ENCODE results near the gene NUBPL.

Gene NUBPL, protein sequence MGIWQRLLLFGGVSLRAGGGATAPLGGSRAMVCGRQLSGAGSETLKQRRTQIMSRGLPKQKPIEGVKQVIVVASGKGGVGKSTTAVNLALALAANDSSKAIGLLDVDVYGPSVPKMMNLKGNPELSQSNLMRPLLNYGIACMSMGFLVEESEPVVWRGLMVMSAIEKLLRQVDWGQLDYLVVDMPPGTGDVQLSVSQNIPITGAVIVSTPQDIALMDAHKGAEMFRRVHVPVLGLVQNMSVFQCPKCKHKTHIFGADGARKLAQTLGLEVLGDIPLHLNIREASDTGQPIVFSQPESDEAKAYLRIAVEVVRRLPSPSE

DNA sequence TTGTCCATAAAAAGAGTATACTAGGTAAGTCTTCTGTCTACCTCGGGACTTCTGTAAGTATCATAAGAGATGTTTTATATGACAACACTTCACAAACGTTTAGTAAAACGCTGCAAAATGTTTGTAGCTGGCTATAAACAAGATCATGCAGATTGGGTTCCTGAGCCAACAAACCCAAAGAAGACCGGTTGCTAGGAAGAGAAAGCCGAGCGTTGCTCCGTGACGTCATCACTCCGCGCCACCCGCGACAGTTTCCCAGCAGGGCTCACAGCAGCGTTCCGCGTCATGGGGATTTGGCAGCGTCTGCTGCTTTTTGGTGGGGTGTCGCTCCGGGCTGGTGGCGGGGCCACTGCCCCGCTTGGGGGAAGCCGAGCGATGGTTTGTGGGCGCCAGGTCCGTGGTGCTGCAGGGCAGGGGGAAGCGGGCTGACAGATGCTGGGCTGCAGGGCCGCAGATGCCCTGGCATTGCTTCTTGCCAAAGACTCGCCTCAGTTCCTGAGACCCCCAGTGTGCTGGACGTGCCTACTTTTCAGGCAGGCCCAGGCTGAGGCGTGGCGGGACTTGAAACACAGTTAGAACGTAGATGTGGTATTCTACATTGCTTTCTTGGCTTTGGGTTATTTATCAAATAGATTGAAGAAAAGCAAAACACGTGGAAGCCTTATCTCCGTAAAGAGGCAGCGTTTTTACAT, at the start of gene NUBPL:
Gene NUBPL, plus strand, starts transcription at position 250 of the 692 bp plus-strand sequence. Its CDS starts 36 bp downstream, at position 286.
- DNase-seq: peak; percentile 95

DNA sequence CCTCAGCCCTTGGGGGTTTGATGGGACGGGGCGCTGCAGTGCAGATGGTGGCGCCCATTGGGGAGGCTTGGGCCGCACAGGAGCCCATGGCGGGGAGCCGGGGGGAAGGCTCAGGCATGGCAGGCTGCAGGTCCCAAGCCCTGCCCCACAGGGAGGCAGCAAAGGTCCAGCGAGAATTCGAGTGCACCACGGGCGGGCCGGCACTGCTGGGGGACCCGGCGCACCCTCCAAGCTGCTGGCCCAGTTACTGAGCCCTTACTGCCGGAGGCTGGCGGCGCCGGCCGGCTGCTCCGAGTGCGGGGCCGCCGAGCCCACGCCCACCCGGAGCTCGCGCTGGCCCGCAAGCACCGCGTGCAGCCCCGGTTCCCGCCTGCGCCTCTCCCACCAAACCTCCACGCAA, 34.1 kb upstream of the NUBPL start:
- DNase-seq: no peak

DNA sequence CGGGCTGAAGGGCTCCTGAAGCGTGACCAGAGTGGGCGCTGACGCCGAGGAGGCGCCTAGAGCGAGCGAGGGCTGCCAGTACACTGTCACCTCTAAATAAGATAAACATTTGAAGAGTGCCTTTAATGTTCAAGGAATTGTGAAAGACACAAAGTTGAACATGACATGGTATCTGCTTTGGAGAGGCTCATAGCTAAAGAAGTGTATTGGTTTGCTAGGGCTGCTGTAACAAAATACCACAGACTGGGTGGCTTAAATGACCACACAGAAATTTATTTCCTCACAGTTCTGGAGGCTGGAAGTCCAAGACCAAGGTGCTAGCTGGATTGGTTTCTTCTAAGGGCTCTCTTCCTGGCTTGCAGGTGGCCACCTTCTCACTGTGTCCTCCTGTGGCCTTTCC, 33.7 kb upstream of the NUBPL start:
- no peak for DNase-seq

DNA sequence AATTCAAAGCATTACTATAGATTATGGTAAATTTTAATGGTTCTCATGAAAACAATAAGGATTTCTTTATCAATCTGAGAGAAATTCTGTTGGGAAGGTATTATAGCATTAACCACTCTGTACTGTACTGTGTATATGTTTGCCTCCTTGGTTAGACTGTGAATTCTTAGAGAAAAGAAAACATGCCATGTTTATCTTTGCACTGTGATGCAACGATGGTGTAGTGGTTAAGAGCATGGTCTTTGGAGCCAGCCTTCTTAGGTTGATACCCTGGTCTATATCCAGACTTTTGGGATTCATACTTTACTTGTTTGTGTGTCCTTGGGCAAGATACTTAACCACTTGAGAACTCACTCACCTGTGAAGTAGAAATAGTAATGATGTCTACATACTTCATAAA, 32.2 kb upstream of the NUBPL start:
- no peak for DNase-seq

DNA sequence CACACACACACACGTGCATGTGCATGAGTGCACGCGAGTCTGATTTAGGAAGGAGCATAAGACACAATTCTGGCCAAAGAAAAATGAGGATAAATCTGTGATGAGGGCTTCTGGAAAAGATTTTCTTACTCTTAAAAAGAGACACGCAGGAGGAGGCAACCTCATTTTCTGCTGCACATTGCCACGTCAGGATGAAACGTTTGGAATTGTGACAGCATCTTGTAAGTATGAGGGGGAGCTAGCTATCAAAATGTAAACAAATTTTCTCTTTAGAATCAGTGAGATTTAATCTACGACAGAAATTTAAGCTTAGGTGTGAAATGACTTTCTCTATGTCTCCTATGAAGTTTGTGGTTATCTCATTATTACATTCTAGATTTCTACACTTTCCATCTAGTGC, 31.1 kb upstream of the NUBPL start:
- no peak for DNase-seq

DNA sequence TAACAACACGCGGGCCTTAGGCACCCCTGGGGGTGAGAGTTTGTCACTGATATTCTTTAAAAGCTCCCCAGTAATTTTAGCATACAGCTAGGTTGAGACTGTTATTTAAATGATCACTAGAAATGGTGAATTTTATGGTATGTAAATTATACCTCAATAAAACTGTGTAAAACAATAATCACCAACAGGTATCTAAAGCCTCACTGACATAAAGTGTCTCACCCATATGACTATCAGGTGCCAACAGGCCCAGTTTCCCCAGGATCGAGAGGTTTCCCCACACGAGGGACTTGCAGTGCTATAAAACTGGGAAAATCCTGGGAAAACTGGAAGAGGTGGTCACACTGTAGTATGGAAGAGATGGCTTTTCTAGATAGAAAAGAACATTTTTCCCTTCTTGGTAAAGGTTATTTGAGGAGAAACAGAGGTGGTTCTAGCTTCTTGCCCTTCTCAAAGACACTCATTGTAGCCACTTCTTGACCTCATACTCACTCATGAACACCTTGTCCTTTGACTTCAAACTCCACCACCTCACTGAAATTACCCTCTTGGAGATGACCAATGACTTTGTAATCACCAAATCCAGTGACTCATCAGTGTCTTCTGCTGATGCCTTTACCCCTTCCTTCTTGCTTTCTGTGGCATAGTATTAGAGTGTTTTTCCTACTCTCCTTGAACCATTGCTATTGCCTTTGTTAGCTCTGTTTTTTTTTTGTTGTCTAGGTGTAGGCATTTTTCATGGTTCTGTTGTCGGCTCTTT, 24.8 kb upstream of the NUBPL start:
- no peak for DNase-seq

DNA sequence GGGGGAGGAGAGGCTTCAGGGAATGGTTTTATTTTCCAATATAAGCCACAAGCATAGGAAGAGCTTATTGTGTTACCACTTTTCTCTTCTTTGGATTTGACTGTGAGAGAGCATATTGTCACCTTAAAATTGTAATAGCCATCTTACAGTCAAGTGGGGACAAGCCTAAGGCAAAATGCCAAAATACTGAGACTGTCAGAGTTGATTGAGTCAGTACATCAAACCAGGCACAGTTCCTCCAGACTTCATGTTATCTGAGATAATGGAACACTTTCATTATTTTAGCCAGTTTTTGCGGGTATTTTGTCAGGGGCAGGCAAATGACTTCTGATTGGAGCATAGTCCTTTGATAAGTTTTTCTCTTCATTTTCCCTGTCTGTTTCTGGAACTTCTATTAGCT, 19.5 kb upstream of the NUBPL start:
- DNase-seq: no peak

DNA sequence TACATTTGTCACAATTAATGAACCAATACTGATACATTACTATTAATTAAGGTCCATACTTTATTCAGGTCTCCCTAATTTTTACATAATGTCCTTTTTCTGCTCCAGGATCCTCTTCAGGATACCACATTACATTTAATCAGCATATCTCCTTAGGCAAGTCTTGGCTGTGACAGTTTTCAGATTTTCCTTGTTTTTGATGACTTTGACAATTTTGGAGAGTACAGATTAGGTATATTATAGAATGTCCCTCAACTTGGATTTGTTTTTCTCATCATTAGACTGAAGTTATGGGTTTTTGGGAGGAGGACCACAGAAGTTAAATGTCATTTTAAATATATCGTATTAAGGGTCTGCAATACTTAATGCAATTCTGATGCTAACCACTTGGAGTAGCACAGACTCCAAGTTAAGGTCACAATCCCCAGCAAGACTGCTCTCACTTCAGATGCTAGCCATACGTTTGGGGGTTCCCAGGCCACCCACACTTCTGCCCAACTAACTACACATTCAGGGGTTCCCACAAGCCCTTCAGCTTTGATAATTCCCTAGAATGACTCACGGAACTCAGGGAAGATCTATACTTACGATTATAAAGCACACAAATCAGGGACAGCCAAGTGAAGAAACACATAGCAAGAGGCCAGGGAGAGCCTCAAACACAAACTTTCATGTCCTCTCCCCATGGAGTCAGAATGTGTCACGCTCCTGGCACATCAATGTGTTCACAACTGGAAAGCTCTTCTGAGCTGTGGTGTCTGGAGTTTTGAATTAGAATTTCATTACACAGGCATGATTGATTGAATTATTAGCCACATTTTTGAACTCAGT, 17.0 kb upstream of the NUBPL start:
- DNase-seq: no peak

DNA sequence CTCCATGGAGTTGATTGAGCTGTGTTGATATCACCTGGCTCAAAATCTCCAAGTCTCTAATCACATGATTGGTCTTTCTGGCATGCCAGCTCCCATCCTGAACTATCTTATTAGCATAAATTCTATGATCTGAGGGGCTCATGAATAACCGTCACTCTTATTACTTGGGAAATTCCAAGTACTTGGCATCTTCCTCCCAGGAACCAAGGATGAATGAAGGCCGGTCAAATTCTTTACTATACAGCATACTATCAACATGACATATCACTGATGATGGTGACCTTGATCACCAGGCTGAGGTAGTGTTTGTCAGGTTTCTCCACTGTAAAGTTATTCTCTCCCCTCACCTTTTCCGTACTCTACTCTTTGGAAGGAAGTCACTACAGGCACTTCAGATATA, 16.4 kb upstream of the NUBPL start:
- DNase-seq: no peak

DNA sequence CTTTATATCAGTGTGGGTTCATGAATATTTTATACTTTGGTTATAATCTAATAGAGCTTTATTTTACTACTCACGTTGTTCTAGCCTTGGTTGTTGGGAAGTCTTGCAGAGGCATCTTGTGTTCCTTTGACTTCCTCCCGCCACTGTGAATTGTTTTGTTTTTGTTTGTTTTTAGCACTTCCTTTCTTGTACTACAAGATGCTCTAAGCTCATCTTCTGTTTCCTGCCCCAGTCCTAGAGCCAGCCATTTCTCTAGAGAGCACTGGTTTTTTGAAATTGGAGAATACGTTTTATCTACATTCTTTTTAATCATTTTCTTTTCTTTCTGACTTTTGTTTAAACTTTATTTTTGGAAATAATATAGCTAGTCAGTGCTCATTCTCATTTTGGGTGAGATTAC, 15.9 kb upstream of the NUBPL start:
- no peak for DNase-seq

DNA sequence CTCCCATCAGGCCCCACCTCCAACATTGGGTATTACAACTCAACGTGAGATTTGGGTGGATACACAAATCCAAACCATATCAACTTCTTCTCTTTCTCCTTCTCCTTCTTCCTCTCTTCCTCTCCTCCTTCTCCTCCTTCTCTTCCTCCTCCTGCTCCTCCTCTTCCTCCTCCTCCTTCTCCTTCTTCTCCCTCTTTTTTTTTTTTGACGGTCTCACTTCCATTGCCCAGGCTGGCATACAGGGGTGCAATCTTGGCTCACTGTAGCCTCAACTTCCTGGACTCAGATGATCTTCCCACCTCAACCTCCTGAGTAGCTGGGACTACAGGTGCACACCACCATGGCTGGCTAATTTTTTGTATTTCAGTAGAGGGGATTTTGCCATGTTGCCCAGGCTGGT, 11.4 kb upstream of the NUBPL start:
- no peak for DNase-seq

DNA sequence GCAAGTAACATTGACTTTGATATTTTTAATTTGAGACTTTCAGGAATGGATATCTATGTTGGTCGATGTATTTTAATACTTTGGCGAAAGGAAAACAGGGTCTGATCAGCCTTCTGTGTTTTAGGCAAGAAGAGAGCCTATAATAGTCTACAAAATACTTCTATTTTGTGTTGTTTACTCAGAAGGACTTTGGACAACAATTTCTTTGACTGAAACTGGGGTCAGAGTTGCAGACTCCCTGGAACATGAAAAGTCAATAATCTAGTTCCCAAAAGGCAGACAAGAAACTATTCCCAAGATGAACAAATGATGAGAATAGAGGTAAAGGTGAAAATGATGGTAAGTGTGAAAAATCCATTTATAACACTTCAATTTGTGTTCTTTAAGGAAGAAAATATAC, 10.6 kb upstream of the NUBPL start:
- DNase-seq: no peak

DNA sequence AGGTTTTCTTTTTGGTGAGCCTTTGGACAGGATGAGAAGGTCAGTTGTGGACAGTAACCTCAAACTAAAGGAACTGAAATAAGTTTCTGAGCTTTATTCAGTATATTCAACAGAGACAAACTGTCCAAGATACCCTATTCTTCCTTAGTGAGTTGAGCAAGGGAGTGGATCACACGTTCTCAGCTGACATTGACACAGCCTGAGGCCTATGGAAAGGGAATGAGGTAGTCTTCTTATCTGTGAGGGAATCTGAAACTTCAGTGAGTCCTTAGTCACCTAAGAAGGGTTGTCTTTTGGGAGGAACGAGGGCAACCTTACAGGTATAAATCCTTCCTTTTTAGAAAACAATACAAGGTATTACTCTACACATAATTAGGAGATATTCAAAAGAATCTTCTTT, 5.0 kb upstream of the NUBPL start:
- no peak for DNase-seq

DNA sequence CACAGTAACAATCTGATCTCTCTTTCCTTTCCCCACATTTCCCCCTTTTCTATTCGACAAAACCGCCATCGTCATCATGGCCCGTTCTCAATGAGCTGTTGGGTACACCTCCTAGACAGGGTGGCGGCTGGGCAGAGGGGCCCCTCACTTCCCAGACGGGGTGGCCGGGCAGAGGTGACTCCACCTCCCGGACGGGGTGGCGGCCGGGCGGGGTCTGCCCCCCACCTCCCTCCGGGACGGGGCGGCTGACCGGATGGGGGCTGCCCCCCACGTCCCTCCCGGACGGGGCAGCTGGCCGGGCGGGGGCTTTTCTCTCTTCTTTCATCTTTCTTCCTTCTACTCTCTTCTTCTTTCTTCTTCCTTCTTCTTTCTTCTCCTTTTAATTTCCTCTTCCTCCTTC, 1.3 kb upstream of the NUBPL start:
- no peak for DNase-seq

DNA sequence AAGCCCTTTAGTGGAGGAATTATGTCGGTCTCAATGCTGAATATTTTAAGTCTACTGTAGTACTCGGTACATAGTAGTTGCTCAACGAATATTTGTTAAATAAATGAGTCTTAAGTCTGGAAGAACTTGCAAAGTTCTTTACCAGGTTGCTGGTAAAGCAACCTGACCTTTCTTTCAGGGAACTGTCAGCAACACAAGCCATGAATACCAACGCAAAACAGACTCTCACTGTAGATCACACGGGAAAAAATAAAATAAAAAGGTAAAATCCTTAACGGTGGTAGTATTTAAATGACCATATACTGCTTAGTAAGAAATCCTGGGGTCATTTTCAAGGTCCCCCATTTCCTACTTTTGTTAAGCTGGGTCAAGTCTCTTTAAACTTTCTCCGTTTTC, 447 bp upstream of the NUBPL start:
- DNase-seq: no peak

DNA sequence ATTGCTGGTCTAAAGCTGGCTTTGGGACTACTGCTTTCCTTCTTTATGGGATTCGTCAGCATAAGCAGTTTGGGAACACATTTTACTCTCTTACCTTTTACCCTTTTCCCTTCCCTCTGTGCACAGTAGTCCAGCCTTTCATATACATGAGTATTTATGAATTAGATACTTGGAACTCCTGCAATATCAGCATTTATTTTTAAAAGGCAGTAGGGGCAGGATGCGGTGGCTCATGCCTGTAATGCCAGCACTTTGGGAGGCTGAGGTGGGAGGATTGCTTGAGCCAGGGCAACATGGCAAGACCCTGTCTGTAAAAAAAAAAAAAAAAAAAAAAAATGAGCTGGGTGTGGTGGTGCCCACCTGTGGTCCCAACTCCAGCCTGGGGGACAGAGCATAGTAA, 3.0 kb downstream of the NUBPL start:
- DNase-seq: no peak

DNA sequence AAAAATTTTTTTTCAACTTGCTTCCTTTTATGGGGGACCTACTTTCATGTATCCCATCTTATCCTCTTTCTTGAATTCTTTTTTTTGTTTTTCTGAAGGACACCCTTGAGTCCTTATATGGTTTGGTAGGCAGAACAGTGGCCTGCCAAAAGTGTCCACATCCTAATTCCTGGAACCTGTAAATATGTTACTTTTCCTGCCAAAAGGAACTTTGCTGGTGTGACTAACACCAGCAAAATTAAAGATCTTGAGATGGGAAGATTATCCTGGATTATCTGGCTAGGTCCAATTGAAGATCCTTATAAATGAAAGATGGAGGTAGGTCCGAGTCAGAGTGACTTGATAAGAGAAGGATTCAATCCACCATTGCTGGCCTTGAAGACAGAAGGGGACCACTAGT, 5.3 kb downstream of the NUBPL start:
- no peak for DNase-seq

DNA sequence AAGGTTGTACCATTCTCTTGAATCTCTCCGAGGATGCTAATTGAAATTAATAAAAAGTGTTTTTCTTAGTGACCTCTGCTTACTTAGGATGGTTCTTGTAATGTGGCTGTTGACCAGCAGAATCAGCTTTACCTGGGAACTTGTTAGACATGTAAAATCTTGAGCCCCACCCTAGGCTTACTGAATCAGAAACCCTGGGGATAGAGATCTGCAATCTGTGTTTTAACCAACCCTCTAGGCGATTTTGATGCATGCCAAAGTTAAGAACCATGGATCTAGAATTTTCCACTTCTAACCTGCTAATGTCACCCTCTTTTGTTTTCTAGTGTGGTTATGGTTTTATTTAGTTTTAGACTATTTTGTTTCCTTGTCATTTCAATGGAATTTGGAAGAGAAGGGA, 6.5 kb downstream of the NUBPL start:
- DNase-seq: no peak

DNA sequence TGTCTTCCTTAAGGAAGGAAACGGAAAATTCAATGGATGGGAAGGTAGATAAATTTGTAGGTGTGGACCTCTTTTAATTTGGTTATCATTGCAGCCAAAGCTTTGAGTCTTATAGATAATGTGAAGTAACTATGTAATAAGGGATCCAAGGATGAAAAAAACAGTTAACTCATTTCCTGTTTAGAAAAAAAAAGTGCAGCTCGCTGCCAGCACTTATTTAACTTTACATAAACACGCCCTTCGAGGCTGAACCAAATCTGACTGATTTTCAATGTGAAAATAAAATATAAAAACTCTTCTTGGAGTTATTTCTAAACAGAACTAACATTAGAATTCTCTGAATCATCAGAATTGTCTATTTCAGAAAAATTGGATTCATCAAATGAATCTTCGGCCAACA, 7.0 kb downstream of the NUBPL start:
- DNase-seq: no peak

DNA sequence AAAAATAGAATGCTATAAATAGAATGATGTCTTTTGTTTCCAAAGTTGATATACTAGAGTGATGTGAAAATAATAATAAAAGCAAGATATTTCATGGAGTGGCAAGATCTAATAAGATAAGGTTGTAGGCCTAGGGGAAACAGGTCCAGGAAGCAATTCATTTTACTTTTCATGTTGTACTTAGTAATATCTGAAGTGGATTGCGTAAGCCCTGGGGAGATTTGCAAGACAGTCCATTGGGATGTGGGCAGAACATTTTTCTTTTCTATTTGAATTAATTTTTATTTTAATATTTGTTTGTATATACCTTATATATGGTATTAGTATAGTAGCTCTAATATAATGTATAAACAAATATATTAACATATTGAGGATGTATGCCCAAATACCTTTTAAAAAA, 7.5 kb downstream of the NUBPL start:
- DNase-seq: no peak

DNA sequence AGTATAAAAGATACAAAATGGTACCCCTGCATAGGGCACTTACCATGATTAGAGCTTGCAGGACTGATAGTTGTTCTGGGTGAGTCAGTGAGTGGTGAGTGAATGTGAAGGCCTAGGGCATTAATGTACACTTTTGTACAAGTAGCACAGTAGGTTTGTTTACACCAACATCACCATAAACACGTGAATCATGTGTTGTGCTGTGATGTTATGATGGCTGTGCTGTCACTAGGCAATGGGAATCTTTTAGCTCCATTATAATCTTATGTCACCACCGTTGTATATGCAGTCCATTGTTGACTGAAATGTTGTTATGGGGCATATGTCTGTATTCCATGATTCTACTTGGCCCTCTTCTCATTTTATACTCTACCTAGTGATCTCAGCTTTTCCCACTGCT, 11.8 kb downstream of the NUBPL start:
- DNase-seq: no peak

DNA sequence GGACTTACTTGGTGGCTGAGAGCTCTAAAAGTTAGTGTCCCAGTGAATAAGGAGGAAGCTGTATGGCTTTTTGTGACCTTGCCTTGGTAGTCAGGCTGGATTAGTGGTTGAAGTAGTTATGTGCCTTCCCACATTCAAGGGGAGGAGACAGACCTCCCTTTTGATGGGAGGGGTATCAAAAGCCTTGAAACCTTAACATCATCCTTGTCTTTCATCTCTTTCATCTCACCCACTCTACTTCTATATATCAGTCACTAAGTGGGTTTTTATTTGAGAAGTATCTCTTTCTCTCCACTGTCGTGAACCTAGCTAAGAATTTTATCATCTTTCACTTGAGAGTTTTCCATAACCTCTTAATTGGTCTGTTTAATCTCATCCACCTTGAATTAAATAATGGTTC, 15.7 kb downstream of the NUBPL start:
- DNase-seq: no peak

DNA sequence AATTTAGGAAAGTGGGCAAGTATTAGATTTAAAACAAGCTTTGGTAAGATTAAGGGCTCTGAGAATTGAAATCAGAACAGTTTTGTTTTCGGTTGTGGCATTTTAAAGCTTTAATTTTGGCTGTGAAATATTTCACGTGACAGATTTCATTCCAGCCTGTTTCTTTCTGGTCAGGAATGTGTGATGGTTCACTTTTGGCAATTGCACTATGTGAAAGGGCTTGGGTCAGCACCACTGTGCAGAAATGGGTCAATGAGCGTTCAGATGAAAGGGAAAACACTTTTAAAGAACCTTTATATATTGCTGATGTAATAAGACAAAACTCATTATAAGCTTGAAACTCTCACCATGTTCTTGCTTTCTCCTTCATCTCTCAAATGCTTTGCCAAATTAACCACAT, 17.1 kb downstream of the NUBPL start:
- no peak for DNase-seq
